Bronchial epithelial cell (primary cell): ENCODE data around the gene SYNPR. TPM values are rescaled to one million over a fixed set of nuclear protein-coding genes. Genes with fewer than 3 reads are reported as not detected.
A peak's percentile ranks its signal among the peaks of the same experiment; 100 is the strongest.

Source experiments
- DNase-seq: peaks from one replicate; pipeline ENCODE4 v3.0.0-alpha.2; 2010; ENCODE audit warnings: low read depth
- FAIRE-seq: peaks from 2 replicates; lab custom pipeline; 2011; peaks lifted over from hg19 to GRCh38; lab: Jason Lieb, UNC
- H3K27me3 ChIP-seq: 2 replicates; pipeline ENCODE4 v1.5.1; 2011; ENCODE audit warnings: low read length; ENCODE audit not compliant: control insufficient read depth, insufficient read depth
- H3K36me3 ChIP-seq: 2 replicates; pipeline ENCODE4 v1.5.1; 2011; ENCODE audit warnings: low read length; ENCODE audit not compliant: control insufficient read depth, insufficient read depth
- H3K4me3 ChIP-seq: 2 replicates; pipeline ENCODE4 v1.5.1; 2011; ENCODE audit warnings: mild to moderate bottlenecking, low read depth, low read length, control low read depth
- CTCF ChIP-seq: IDR thresholded peaks from 2 replicates; pipeline ENCODE4 v1.5.1; 2011; ENCODE audit warnings: mild to moderate bottlenecking, moderate library complexity, low read length, control low read depth, inconsistent platforms; ENCODE audit not compliant: insufficient read depth, severe bottlenecking
- total RNA-seq: library from RNA; depleted of rRNA; stranded (reverse); fragments of >200 nt; gene quantifications from 2 replicates; pipeline ENCODE4 v1.2.1, GENCODE V29; 2014

Gene SYNPR
- total RNA-seq, 1 donor from 2014 or later = not detected

DNA sequence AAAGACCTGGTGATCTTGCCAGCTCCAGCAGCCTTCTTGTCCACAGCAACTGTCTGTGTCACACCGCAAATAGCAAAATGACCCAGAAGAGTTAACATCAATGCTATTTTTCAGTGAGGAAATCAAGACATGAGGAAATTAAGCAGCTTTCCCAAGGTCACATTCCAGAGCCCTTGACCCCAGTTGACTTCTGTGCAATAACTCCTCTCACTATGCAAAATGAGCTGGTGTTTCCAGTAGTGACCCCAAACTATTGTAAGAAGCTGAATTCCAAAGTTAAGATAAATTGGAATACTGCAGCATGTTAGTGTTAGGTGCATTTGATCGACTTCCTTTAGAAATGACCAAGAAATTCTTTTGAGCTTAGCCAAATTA, 201.5 kb downstream of the SYNPR start:
- DNase-seq (no peak), FAIRE-seq (no peak)
- TF ChIP-seq CTCF = no peak
- Histone ChIP-seq H3K36me3 (no peaks in the 10 kb centered on the region), H3K27me3 (no peaks in the 10 kb centered on the region), H3K4me3 (no peak overlapping the region)

GRCh38 chr3:63481627-63482026, 203.5 kb downstream of the SYNPR start:
- FAIRE-seq (no peak), DNase-seq (no peak)
- H3K4me3 ChIP-seq = no peak overlapping the region
- no peaks in the 10 kb centered on the region for H3K27me3 ChIP-seq
- TF ChIP-seq CTCF = no peak
- H3K36me3 ChIP-seq = no peaks in the 10 kb centered on the region

DNA sequence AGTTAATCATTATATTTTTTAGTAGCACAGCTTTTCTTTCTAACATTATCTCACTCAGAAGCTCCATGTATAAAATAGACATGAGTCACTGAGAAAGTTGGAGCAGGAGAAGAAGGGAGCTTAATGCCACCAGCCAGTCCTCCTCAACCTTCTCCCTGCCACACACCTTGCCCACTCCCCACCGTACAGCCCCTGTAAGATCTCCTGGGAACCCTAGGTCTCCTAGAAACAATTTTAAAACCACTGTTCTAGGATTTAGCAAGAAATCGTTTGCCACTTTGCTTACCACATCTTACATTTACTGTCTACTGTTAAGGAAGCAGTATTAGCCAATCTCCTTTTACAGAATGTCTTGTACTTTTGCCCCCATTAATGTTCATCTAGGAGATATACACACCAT, 204.2 kb downstream of the SYNPR start:
- no peak for FAIRE-seq
- no peak for DNase-seq
- no peaks in the 10 kb centered on the region for H3K36me3 ChIP-seq
- H3K4me3 ChIP-seq = no peak overlapping the region
- H3K27me3 ChIP-seq = no peaks in the 10 kb centered on the region
- TF ChIP-seq CTCF = no peak

- no peaks in the 10 kb centered on the region for H3K27me3 ChIP-seq
- no peak for DNase-seq
- no peak for FAIRE-seq
- no peak overlapping the region for H3K4me3 ChIP-seq
- no peak for TF ChIP-seq CTCF
- H3K36me3 ChIP-seq = no peaks in the 10 kb centered on the region
These were observed 214.4 kb downstream of the SYNPR start for GRCh38 chr3:63492464-63492863.

GRCh38 chr3:63493101-63493500, 215.0 kb downstream of the SYNPR start:
- Histone ChIP-seq H3K36me3 (no peaks in the 10 kb centered on the region), H3K27me3 (no peaks in the 10 kb centered on the region), H3K4me3 (no peak overlapping the region)
- no peak for TF ChIP-seq CTCF
- DNase-seq (peak; percentile 8), FAIRE-seq (no peak)

DNA sequence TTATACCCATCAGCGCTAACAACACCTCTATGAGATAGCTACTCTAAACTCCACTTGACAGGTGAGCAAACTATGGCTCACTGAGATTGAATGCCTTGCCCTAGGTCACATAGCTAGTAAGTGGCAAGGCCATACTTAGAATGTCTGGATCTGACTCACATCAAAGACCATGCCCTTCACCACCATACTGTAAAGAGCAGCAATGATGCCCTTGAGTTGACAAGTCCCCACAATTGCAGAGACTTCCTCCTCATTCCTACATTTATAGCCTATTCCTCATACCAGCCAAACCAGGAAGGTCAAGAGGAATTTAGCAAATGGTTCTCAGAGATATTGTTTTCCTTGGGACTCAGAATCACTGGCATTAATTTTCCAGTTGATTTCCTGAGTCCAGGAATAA, 216.5 kb downstream of the SYNPR start:
- no peak for TF ChIP-seq CTCF
- no peak for FAIRE-seq
- no peak for DNase-seq
- H3K36me3 ChIP-seq = no peaks in the 10 kb centered on the region
- H3K27me3 ChIP-seq = no peaks in the 10 kb centered on the region
- no peak overlapping the region for H3K4me3 ChIP-seq
